ENCODE data around the gene PRDM5.

DNA sequence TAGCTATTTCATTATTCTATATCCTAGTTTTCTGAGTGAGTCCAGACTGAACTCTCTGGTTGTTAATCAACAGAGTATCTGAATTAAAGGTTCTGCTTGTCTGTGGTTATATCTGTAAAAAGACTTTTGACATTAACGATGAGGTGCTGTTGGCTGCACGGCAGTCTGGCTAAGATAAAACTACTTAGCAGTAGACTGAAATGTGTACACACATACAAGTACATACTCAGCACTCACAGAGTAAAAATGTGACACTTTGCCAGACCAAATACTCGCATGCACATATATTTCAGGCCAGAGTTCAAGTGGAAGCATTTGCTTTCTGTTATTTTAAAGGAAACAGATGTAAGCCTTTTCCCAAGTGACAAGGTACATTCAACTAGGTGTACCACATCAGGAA, 80.5 kb downstream of the PRDM5 start:
- TF ChIP-seq, protein P1, sequence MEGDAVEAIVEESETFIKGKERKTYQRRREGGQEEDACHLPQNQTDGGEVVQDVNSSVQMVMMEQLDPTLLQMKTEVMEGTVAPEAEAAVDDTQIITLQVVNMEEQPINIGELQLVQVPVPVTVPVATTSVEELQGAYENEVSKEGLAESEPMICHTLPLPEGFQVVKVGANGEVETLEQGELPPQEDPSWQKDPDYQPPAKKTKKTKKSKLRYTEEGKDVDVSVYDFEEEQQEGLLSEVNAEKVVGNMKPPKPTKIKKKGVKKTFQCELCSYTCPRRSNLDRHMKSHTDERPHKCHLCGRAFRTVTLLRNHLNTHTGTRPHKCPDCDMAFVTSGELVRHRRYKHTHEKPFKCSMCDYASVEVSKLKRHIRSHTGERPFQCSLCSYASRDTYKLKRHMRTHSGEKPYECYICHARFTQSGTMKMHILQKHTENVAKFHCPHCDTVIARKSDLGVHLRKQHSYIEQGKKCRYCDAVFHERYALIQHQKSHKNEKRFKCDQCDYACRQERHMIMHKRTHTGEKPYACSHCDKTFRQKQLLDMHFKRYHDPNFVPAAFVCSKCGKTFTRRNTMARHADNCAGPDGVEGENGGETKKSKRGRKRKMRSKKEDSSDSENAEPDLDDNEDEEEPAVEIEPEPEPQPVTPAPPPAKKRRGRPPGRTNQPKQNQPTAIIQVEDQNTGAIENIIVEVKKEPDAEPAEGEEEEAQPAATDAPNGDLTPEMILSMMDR (conservative IDR thresholded peaks at IDR 0.05) = no peak
- TF ChIP-seq EZH2 (IDR thresholded peaks at IDR 0.05; ENCODE audit: low read depth) = no peak
